ENCODE data around the gene TDRD6.

GRCh38 chr6:46687619-46688097 lies at the start of gene TDRD6:
- TF ChIP-seq CEBPB (IDR thresholded peaks at IDR 0.05) (no peak), EP300 (IDR thresholded peaks at IDR 0.05; ENCODE audit: borderline replicate concordance) (no peak), CREB1 (IDR thresholded peaks at IDR 0.05; ENCODE audit: low read depth) (no peak), NFIC (IDR thresholded peaks at IDR 0.05) (no peak), ZBTB7A (IDR thresholded peaks at IDR 0.05; ENCODE audit: low read depth) (no peak)

Data from Ishikawa (cell line).